GM12878 (cell line): ENCODE measurements around the gene VPS33B. TPM values are rescaled to one million over a fixed set of nuclear protein-coding genes. Genes with fewer than 3 reads are reported as not detected.

Experiments used
- ATAC-seq: fragments of 200-7000 bp; cut with Tn5 transposase; 3 replicates; pipeline ENCODE4 v1.9.1; 2020; ENCODE audit warnings: mild to moderate bottlenecking, moderate library complexity
- BruUV-seq: library from RNA; stranded (reverse); fragments of 400-500 nt; replicated peaks from 2 replicates; lab custom pipeline; 2021; lab: Mats Ljungman, UMichigan
- CTCF ChIA-PET: fragments of 300-600 bp; sonication (Branson Sonifier 250); formaldehyde crosslinking; extraction: SDS; loops from one replicate; lab custom pipeline; 2021; ENCODE audit warnings: inconsistent platforms; lab: Yijun Ruan, JAX
- POLR2A ChIA-PET: fragments of 350-600 bp; formaldehyde crosslinking; extraction: SDS; loops from one replicate; lab custom pipeline; 2021; ENCODE audit warnings: inconsistent platforms; lab: Charles Lee
- RAD21 ChIA-PET: fragments of 300-600 bp; sonication (Branson Sonifier 250); formaldehyde crosslinking; loops from one replicate; lab custom pipeline; 2023; ENCODE audit warnings: antibody characterized with exemption; ENCODE audit not compliant: unreplicated experiment; lab: Charles Lee
- SMC1A ChIA-PET: fragments of 300-600 bp; sonication (Branson Sonifier 250); formaldehyde crosslinking; loops from one replicate; lab custom pipeline; 2023; ENCODE audit not compliant: unreplicated experiment, uncharacterized antibody; lab: Charles Lee
- DNase-seq: peaks from one replicate; pipeline ENCODE4 v3.0.0-alpha.2; 2011; ENCODE audit warnings: low read depth, low spot score
- FAIRE-seq: peaks from 3 replicates; lab custom pipeline; 2011; peaks lifted over from hg19 to GRCh38; lab: Jason Lieb, UNC
- H2AFZ ChIP-seq: 2 replicates; pipeline ENCODE4 v1.6.0; 2011; ENCODE audit warnings: low read depth, low read length, control low read depth; ENCODE audit not compliant: control insufficient read depth
- H3K27ac ChIP-seq: 2 replicates; pipeline ENCODE4 v1.5.1; 2011; ENCODE audit warnings: control low read depth; ENCODE audit not compliant: control insufficient read depth, insufficient read depth
- H3K27me3 ChIP-seq, 2 experiments: replicated peaks in 1 of 2; 2 replicates each; pipeline versions ENCODE4 v1.6.0 to v1.6.1; 2011; ENCODE audit warnings: low read length in 1 of 2; ENCODE audit not compliant: control insufficient read depth in 2 of 2, insufficient read depth in 2 of 2
- H3K36me3 ChIP-seq, 2 experiments: 2 replicates each; pipeline ENCODE4 v1.5.1; 2011; ENCODE audit warnings: low read length in 1 of 2; ENCODE audit not compliant: control insufficient read depth in 2 of 2, insufficient read depth in 2 of 2
- H3K4me1 ChIP-seq: 2 replicates; pipeline ENCODE4 v1.6.1; 2011; ENCODE audit warnings: mild to moderate bottlenecking, low read length, moderate library complexity, mixed read lengths; ENCODE audit not compliant: control insufficient read depth, insufficient read depth
- H3K4me2 ChIP-seq: 2 replicates; pipeline ENCODE4 v1.6.0; 2011; ENCODE audit warnings: control low read depth; ENCODE audit not compliant: control insufficient read depth, insufficient read depth
- H3K4me3 ChIP-seq: fragments of 200-600 bp; sonication (generic); 2 replicates; pipeline ENCODE4 v1.5.1; 2016
- H3K79me2 ChIP-seq: 2 replicates; pipeline ENCODE4 v1.6.0; 2011; ENCODE audit warnings: low read length; ENCODE audit not compliant: control insufficient read depth, insufficient read depth
- H3K9ac ChIP-seq: 2 replicates; pipeline ENCODE4 v1.8.0; 2011; ENCODE audit warnings: low read length, control low read depth, mixed read lengths; ENCODE audit not compliant: control insufficient read depth, insufficient read depth
- H3K9me3 ChIP-seq: replicated peaks from 3 replicates; pipeline ENCODE4 v1.5.1; 2011; ENCODE audit warnings: mild to moderate bottlenecking, low read length; ENCODE audit not compliant: control insufficient read depth, insufficient read depth
- H4K20me1 ChIP-seq: 2 replicates; pipeline ENCODE4 v1.6.0; 2011; ENCODE audit not compliant: control insufficient read depth, insufficient read depth
- ATF2 ChIP-seq: IDR thresholded peaks from 2 replicates; pipeline ENCODE4 v1.6.1; 2012; ENCODE audit warnings: low read length, inconsistent platforms
- ATF7 ChIP-seq: fragments of 450-650 bp; IDR thresholded peaks from 2 replicates; pipeline ENCODE4 v1.6.1; 2016; ENCODE audit warnings: low read depth, mild to moderate bottlenecking
- CBX5 ChIP-seq: sonication (generic); IDR thresholded peaks from 2 replicates; pipeline ENCODE4 v1.6.1; 2016; ENCODE audit warnings: low read depth, moderate library complexity, mild to moderate bottlenecking, inconsistent platforms
- CREB1 ChIP-seq: IDR thresholded peaks from 2 replicates; pipeline ENCODE4 v1.6.1; 2012; ENCODE audit warnings: low read depth, mild to moderate bottlenecking, inconsistent platforms
- GATAD2B ChIP-seq: fragments of 450-650 bp; conservative IDR thresholded peaks from 2 replicates; pipeline ENCODE4 v1.6.1; 2017; ENCODE audit warnings: low read depth, mild to moderate bottlenecking, moderate library complexity
- MLLT1 ChIP-seq: fragments of 450-650 bp; IDR thresholded peaks from 2 replicates; pipeline ENCODE4 v1.6.1; 2016; ENCODE audit warnings: mild to moderate bottlenecking
- MYB ChIP-seq: fragments of 150-350 bp; IDR thresholded peaks from 2 replicates; pipeline ENCODE4 v1.6.1; 2014; ENCODE audit warnings: mild to moderate bottlenecking, low read depth, low read length, borderline replicate concordance
- NFXL1 ChIP-seq: fragments of 450-650 bp; IDR thresholded peaks from 2 replicates; pipeline ENCODE4 v1.6.1; 2017; ENCODE audit warnings: antibody characterized with exemption, mild to moderate bottlenecking, borderline replicate concordance
- RB1 ChIP-seq: fragments of 450-650 bp; formaldehyde crosslinking; IDR thresholded peaks from 2 replicates; pipeline ENCODE4 v1.6.1; 2017; ENCODE audit warnings: mild to moderate bottlenecking, borderline replicate concordance
- RCOR1 ChIP-seq: conservative IDR thresholded peaks from 2 replicates; pipeline ENCODE4 v1.6.1; 2012; ENCODE audit warnings: low read depth, low read length, improper control_type of control experiment
- RELB ChIP-seq: fragments of 450-650 bp; IDR thresholded peaks from 2 replicates; pipeline ENCODE4 v1.6.1; 2017; ENCODE audit warnings: low read depth, mild to moderate bottlenecking, moderate library complexity
- RFX5 ChIP-seq: IDR thresholded peaks from 2 replicates; pipeline ENCODE4 v1.6.1; 2011; ENCODE audit warnings: low read depth, low read length, improper control_type of control experiment
- TARDBP ChIP-seq: IDR thresholded peaks from 2 replicates; pipeline ENCODE4 v1.6.1; 2016; ENCODE audit warnings: borderline replicate concordance
- WRNIP1 ChIP-seq: IDR thresholded peaks from 2 replicates; pipeline ENCODE4 v1.6.1; 2011; ENCODE audit warnings: low read depth, low read length, improper control_type of control experiment, borderline replicate concordance
- YY1 ChIP-seq: IDR thresholded peaks from 2 replicates; pipeline ENCODE4 v1.6.1; 2011; ENCODE audit warnings: low read depth, mild to moderate bottlenecking, low read length
- ZBED1 ChIP-seq: IDR thresholded peaks from 2 replicates; pipeline ENCODE4 v1.6.1; 2016; ENCODE audit warnings: borderline replicate concordance
- WGBS: methylation state at CpG from one replicate; pipeline ENCODE4 v1.1.6; 2016; ENCODE audit warnings: low lambda C conversion rate; ENCODE audit not compliant: insufficient replicate concordance, insufficient coverage; ENCODE audit errors: missing lambda C conversion rate; 5-methylcytosine and 5-hydroxymethylcytosine counted together
- in situ Hi-C: fragments of 300-500 bp; cut with MboI; formaldehyde crosslinking; loops from 9 replicates; pipeline ENCODE4 v1.14.3; 2018; ENCODE audit warnings: mixed read lengths
- intact Hi-C: fragments of 100-400 bp; cut with micrococcal nuclease; formaldehyde crosslinking; loops from one replicate; pipeline ENCODE4 v1.14.2; 2022; ENCODE audit not compliant: unreplicated experiment
- polyA plus RNA-seq, 11 experiments: library from polyadenylated mRNA; depleted of rRNA in 4 of 11; unstranded in 6 of 11; stranded (reverse) in 5 of 11; fragments of >200 nt; fragmentation: Nextera tagmentation in 4 of 11; fragmentation: Illumina TruSeq in 1 of 11; extraction: Ambion mirVana in 4 of 11; extraction: Trizol in 1 of 11; gene quantifications; 1 replicate in 1 of 11; 2 replicates in 10 of 11; pipeline versions ENCODE4 v1.2.1 to v1.2.3, GENCODE V29; 2011 to 2016; ENCODE audit warnings: inconsistent platforms in 2 of 11, missing spikeins in 2 of 11, low read depth in 1 of 11
- total RNA-seq, 4 experiments: library from RNA; depleted of rRNA in 3 of 4; stranded (reverse); fragments of >200 nt in 3 of 4; fragmentation: Illumina TruSeq in 1 of 4; extraction: Trizol in 1 of 4; gene quantifications; 2 replicates each; pipeline versions ENCODE4 v1.2.1 to v1.2.3, GENCODE V29; 2013 to 2021
- TF ChIP-seq, protein P1 (sequence below): IDR thresholded peaks from 2 replicates; pipeline ENCODE4 v1.6.1; 2011; ENCODE audit warnings: borderline replicate concordance, low read depth, mild to moderate bottlenecking, moderate library complexity, low read length; ENCODE audit not compliant: insufficient read depth, poor library complexity, severe bottlenecking

VPS33B gene
- total and polyA plus RNA-seq, 10 of the 15 experiments (the other 5 are each of a cell fraction or from before 2014, with no cell fraction given): 11.4 to 21.5 (median 15.2) TPM

- peaks cover 82% of the 10 kb centered on the region for H3K79me2 ChIP-seq
- H3K9ac ChIP-seq: peak overlapping the region; percentile 44
- POLR2A ChIA-PET: interaction anchor here (0.6 to 4.5 kb wide), 5 partner anchors 10 to 460 kb away, joined by 3 to 26 read pairs (median 4); partner anchors contain the start of genes RCCD1, UNC45A and VPS33B
- ATAC-seq (peak; percentile 75), DNase-seq (no peak), FAIRE-seq (no peak)
- peak overlapping the region; percentile 63 for H2AFZ ChIP-seq
- peak overlapping the region; percentile 45 for H3K27ac ChIP-seq
- H3K9me3 ChIP-seq: no peaks in the 10 kb centered on the region
- 32% methylated on average over 11 of the region's 11 CpGs for WGBS
- no peaks in the 10 kb centered on the region for H3K27me3 ChIP-seq
- peak overlapping the region; percentile 51; the same call in 1 of the 2 replicates for H3K4me3 ChIP-seq
- no TSS peak for BruUV-seq
- in situ Hi-C loops: loop anchor here (25.0 kb wide), 1 partner anchor 2000 kb away; no protein-coding TSS in a partner anchor
- CTCF ChIA-PET: interaction anchor here (1.0 to 4.0 kb wide), 5 partner anchors 30 to 54 kb away, joined by 3 to 23 read pairs (median 9); partner anchors contain the start of genes HDDC3, RCCD1 and VPS33B
- SMC1A ChIA-PET: interaction anchor here (1.1 to 2.2 kb wide), 4 partner anchors 33 to 55 kb away, joined by 3 to 8 read pairs (median 5); partner anchors contain the start of genes HDDC3, RCCD1 and UNC45A
- RAD21 ChIA-PET: interaction anchor here (1.0 to 1.6 kb wide), 5 partner anchors 18 to 57 kb away, joined by 3 to 5 read pairs (median 4); partner anchors contain the start of genes HDDC3, RCCD1 and UNC45A
- H3K4me1 ChIP-seq: peaks cover 36% of the 10 kb centered on the region
- H3K36me3 ChIP-seq: peaks cover 5 to 8% of the 10 kb centered on the region in 2 experiments
- no peaks in the 10 kb centered on the region for H4K20me1 ChIP-seq
- intact Hi-C loops: loop anchor here (10.0 kb wide), 1 partner anchor 288 kb away; no protein-coding TSS in a partner anchor
- peak overlapping the region; percentile 88 for H3K4me2 ChIP-seq
- TF ChIP-seq CBX5: no peak
- no peak for TF ChIP-seq GATAD2B
- TF ChIP-seq MYB: no peak
- TF ChIP-seq ATF7: peak; percentile 73
- no peak for TF ChIP-seq RB1
- TF ChIP-seq RCOR1: no peak
- TF ChIP-seq ATF2: peak; percentile 57; the same call in 1 of the 2 replicates
- TF ChIP-seq, protein P1, sequence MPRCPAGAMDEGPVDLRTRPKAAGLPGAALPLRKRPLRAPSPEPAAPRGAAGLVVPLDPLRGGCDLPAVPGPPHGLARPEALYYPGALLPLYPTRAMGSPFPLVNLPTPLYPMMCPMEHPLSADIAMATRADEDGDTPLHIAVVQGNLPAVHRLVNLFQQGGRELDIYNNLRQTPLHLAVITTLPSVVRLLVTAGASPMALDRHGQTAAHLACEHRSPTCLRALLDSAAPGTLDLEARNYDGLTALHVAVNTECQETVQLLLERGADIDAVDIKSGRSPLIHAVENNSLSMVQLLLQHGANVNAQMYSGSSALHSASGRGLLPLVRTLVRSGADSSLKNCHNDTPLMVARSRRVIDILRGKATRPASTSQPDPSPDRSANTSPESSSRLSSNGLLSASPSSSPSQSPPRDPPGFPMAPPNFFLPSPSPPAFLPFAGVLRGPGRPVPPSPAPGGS: no peak
- no peak for TF ChIP-seq TARDBP
- TF ChIP-seq RFX5: no peak
- TF ChIP-seq NFXL1: no peak
- no peak for TF ChIP-seq YY1
- 0 out of 2 replicates have a peak, but pooled peaks have one; percentile 17 for TF ChIP-seq CREB1
- TF ChIP-seq MLLT1: peak; percentile 99
- TF ChIP-seq ZBED1: no peak
- TF ChIP-seq WRNIP1: 0 out of 2 replicates have a peak, but pooled peaks have one; percentile 22
- 0 out of 2 replicates have a peak, but pooled peaks have one; percentile 15 for TF ChIP-seq RELB
These were observed 35.4 kb downstream of the VPS33B start for GRCh38 chr15:90986790-90987507.
